NCI-H128 (cell line): ENCODE measurements around the gene ZFYVE28.

Source experiments
- DNase-seq: peaks from one replicate; lab custom pipeline; 2025; ENCODE audit not compliant: unreplicated experiment; lab: John Stamatoyannopoulos, UW

ZFYVE28 gene

GRCh38 chr4:2306773-2307410 is 111.6 kb downstream of the ZFYVE28 start:
- no peak for DNase-seq

GRCh38 chr4:2305766-2306501 is 112.5 kb downstream of the ZFYVE28 start:
- DNase-seq, result no peak

- no peak for DNase-seq
These were observed 113.4 kb downstream of the ZFYVE28 start for GRCh38 chr4:2304877-2305561.

GRCh38 chr4:2304321-2304876 is 114.0 kb downstream of the ZFYVE28 start:
- no peak for DNase-seq

- DNase-seq, result no peak
These were observed 114.6 kb downstream of the ZFYVE28 start for GRCh38 chr4:2303686-2304320.

- DNase-seq, result no peak
These were observed 115.2 kb downstream of the ZFYVE28 start for GRCh38 chr4:2303121-2303685.

GRCh38 chr4:2302387-2303119 is 115.9 kb downstream of the ZFYVE28 start:
- no peak for DNase-seq

GRCh38 chr4:2301806-2302205 is 116.6 kb downstream of the ZFYVE28 start:
- DNase-seq, result no peak

- no peak for DNase-seq
These were observed 117.2 kb downstream of the ZFYVE28 start for GRCh38 chr4:2301225-2301642.

GRCh38 chr4:2300431-2301224 is 117.8 kb downstream of the ZFYVE28 start:
- DNase-seq, result no peak

- no peak for DNase-seq
These were observed 118.7 kb downstream of the ZFYVE28 start for GRCh38 chr4:2299794-2300193.

GRCh38 chr4:2298532-2298991 is 119.9 kb downstream of the ZFYVE28 start:
- no peak for DNase-seq

- no peak for DNase-seq
These were observed 120.6 kb downstream of the ZFYVE28 start for GRCh38 chr4:2297606-2298531.

GRCh38 chr4:2296631-2297601 is 121.5 kb downstream of the ZFYVE28 start:
- no peak for DNase-seq

GRCh38 chr4:2295900-2296442 is 122.5 kb downstream of the ZFYVE28 start:
- no peak for DNase-seq

GRCh38 chr4:2295500-2295899 is 122.9 kb downstream of the ZFYVE28 start:
- no peak for DNase-seq

- DNase-seq, result no peak
These were observed 125.8 kb downstream of the ZFYVE28 start for GRCh38 chr4:2292646-2293108.
